Kidney capillary endothelial cell (primary cell): Measurements from ENCODE around the gene ZMYND8.

ENCODE experiments used
- DNase-seq: peaks from one replicate; pipeline ENCODE4 v3.0.0-alpha.2; 2018; ENCODE audit warnings: low spot score

Gene ZMYND8

GRCh38 chr20:47173596-47174216, 182.8 kb downstream of the ZMYND8 start:
- DNase-seq, result no peak

- DNase-seq, result no peak
Observed at GRCh38 chr20:47172579-47172978, 183.9 kb downstream of the ZMYND8 start.

- no peak for DNase-seq
Observed at GRCh38 chr20:47167846-47168245, 188.7 kb downstream of the ZMYND8 start.

- DNase-seq, result no peak
Observed at GRCh38 chr20:47165376-47165865, 191.1 kb downstream of the ZMYND8 start.

- no peak for DNase-seq
Observed at GRCh38 chr20:47164140-47164539, 192.4 kb downstream of the ZMYND8 start.

- DNase-seq, result no peak
Observed at GRCh38 chr20:47161411-47161810, 195.1 kb downstream of the ZMYND8 start.

- no peak for DNase-seq
Observed at GRCh38 chr20:47160992-47161391, 195.5 kb downstream of the ZMYND8 start.

- no peak for DNase-seq
Observed at GRCh38 chr20:47160240-47160639, 196.3 kb downstream of the ZMYND8 start.
